ENCODE measurements around the gene NFYB.
"Not testable (repeated sequence)": the region's sequence is repeated elsewhere in the genome, so short reads cannot be mapped to it uniquely, and the experiment has no call there.

The NFYB gene

DNA sequence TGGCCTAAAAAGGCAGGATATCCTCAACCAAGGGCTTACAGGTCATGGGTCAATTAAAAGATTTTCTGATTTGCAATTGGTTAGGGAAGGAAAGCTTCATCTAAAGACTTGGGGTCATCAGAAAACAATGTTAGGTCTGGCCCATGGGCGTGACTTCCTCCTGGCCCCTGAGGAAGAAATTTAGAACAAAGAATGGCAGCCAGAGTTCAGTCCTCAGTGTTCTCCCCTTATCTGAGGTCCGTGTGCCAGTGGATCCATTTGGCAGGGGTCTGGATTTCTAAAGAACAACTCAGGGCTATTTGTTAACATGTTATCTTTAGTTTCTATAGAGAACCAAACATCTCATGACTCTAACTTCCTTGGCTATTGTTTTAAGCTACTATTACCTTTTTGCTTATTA, 27.8 kb upstream of the NFYB start:
- Histone ChIP-seq H3K27me3 (no peaks in the 10 kb centered on the region), H3K9me3 (no peaks in the 10 kb centered on the region), H3K36me3 (no peaks in the 10 kb centered on the region), H3K4me3 (ENCODE audit: low read depth, low read length) (no peak overlapping the region), H3K4me1 (no peaks in the 10 kb centered on the region)
- DNase-seq = no peak
- TF ChIP-seq, protein P1, sequence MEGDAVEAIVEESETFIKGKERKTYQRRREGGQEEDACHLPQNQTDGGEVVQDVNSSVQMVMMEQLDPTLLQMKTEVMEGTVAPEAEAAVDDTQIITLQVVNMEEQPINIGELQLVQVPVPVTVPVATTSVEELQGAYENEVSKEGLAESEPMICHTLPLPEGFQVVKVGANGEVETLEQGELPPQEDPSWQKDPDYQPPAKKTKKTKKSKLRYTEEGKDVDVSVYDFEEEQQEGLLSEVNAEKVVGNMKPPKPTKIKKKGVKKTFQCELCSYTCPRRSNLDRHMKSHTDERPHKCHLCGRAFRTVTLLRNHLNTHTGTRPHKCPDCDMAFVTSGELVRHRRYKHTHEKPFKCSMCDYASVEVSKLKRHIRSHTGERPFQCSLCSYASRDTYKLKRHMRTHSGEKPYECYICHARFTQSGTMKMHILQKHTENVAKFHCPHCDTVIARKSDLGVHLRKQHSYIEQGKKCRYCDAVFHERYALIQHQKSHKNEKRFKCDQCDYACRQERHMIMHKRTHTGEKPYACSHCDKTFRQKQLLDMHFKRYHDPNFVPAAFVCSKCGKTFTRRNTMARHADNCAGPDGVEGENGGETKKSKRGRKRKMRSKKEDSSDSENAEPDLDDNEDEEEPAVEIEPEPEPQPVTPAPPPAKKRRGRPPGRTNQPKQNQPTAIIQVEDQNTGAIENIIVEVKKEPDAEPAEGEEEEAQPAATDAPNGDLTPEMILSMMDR (IDR thresholded peaks at IDR 0.05; ENCODE audit: low read depth, low read length) = no peak

DNA sequence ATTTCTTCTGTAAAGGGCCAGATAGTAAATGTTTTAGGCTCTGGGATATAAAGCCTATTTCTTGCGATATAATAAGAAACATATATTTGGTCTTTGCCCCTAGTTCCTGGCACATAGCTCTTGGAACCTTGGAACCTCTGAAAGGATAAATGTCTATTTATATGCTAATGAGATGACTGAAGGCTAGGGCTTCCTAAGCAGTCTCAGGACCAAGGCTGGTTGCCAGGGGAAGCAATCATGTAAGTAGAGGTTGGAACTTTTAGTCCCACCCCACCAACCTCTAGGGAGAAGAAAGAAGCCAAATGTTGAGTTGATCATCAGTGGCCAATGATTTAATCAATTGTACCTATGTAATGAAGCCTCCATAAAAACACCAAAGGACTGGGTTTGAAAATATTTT, 26.6 kb upstream of the NFYB start:
- TF ChIP-seq, protein P1 (IDR thresholded peaks at IDR 0.05; ENCODE audit: low read depth, low read length) = no peak
- DNase-seq = no peak
- Histone ChIP-seq H3K4me3 (ENCODE audit: low read depth, low read length) (no peak overlapping the region), H3K27me3 (no peaks in the 10 kb centered on the region), H3K36me3 (no peaks in the 10 kb centered on the region), H3K9me3 (no peaks in the 10 kb centered on the region), H3K4me1 (no peaks in the 10 kb centered on the region)

DNA sequence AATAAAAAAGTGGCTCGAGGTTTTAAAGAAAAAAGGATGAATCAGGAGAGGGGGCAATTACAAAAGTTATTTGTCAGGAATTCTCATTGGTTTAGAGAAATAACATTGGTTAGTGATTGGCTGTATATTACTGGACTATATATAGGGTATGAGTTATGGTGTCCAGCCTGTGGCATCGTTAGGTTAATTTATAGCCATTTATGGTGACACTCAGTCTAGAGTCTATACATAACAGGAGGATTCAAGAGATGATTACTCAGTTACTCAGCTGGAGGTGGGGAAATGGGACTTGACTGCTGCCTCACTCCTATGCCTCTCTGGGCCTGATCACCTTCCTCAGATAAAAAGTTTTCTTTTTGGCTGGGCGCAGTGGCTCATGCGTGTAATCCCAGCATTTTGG, 25.6 kb upstream of the NFYB start:
- H3K4me3 ChIP-seq (ENCODE audit: low read depth, low read length) = no peak overlapping the region
- no peak for DNase-seq
- H3K36me3 ChIP-seq = no peaks in the 10 kb centered on the region
- no peaks in the 10 kb centered on the region for H3K9me3 ChIP-seq
- TF ChIP-seq, protein P1 (IDR thresholded peaks at IDR 0.05; ENCODE audit: low read depth, low read length) = no peak
- H3K27me3 ChIP-seq = no peaks in the 10 kb centered on the region
- H3K4me1 ChIP-seq = no peaks in the 10 kb centered on the region

DNA sequence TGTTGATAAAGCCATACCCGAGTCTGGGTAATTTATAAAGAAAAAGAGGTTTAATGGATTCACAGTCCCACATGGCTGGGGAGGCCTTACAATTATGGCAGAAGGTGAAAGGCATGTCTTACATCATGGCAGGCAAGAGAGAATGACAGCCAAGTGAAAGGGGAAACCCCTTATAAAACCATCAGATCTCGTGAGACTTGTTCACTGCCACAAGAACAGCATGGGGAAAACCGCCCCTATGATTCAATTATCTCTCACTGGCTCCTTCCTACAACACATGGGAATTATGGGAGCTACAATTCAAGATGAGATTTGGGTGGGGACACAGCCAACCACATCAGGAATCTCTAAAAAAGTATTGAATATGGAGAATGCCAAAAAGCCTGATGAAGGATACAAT, 25.0 kb upstream of the NFYB start:
- not testable (repeated sequence) for H3K9me3 ChIP-seq; H3K27me3 ChIP-seq; H3K4me3 ChIP-seq (ENCODE audit: low read depth, low read length); DNase-seq; H3K4me1 ChIP-seq; H3K36me3 ChIP-seq

DNA sequence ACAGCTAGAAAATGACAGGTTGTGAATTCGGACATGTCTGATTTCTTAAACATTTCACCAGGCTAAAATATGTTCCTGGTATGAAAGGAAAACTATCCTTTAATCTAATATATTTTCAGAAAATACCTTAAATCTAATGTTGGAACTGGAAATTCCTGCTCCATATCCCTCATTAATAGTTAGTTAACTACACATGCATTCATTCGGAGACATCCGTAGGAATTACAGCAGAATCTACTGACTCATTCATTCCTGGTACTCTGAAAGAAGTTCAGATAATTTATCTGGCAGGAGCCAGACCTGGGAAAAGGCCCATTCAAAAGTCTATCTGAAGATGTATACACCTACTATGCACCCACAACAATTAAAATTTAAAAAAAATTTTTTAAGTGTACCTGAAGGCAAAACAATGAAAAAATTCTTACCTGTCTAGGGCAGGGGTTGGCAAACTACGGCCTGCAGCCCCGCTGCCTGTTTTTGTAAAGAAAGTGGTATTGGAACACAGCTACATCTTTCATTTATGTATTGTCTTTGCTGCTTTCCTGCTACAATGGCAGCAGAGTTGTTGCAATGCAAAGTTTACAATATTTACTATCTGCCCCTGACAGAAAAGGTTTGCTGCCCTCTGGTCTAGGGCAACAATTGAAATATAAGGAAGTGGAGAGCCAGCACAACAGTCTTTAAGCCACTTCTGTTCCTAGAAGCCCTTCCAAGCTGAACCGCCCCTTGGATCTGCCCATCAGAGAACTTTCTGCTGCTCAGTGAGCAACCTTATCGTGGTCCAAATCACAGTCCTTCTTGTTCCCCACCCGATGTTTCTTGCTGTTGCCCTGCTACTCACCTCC, 17.9 kb upstream of the NFYB start:
- Histone ChIP-seq H3K27me3 (no peaks in the 10 kb centered on the region), H3K4me3 (ENCODE audit: low read depth, low read length) (no peak overlapping the region), H3K9me3 (no peaks in the 10 kb centered on the region), H3K36me3 (no peaks in the 10 kb centered on the region), H3K4me1 (no peaks in the 10 kb centered on the region)
- no peak for DNase-seq
- TF ChIP-seq, protein P1 (IDR thresholded peaks at IDR 0.05; ENCODE audit: low read depth, low read length) = no peak

DNA sequence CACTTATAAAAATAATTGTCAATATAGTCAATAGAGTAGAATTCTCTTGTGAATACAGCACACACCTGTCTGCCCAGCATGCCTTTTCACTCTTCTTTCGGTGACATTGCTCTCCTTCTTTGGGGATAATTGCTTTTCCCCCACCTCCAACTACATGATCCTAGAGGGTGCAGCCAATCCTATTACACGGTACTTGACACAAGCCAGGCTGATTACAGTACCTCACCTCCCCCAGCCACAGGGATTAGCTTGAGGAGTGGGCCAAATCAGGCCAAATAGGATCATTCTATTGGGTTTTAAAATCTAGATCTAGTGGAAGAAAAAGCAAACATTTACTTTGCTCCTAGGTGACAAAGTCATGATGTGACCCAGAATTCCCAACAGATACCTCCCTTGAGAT, 16.8 kb upstream of the NFYB start:
- no peaks in the 10 kb centered on the region for H3K9me3 ChIP-seq
- H3K36me3 ChIP-seq = no peaks in the 10 kb centered on the region
- no peak overlapping the region for H3K4me3 ChIP-seq (ENCODE audit: low read depth, low read length)
- H3K4me1 ChIP-seq = no peaks in the 10 kb centered on the region
- DNase-seq = no peak
- TF ChIP-seq, protein P1 (IDR thresholded peaks at IDR 0.05; ENCODE audit: low read depth, low read length) = no peak
- no peaks in the 10 kb centered on the region for H3K27me3 ChIP-seq

Measured in BE2C (cell line).